Naive thymus-derived CD8-positive, alpha-beta T cell (primary cell): ENCODE measurements around the gene MDFIC. TPM values are rescaled to one million over a fixed set of nuclear protein-coding genes. Genes with fewer than 3 reads are reported as not detected.

ENCODE experiments used
- ATAC-seq, 2 donors: fragments of 150-1000 bp; cut with Tn5 transposase in 1 of 2; sonication (Bioruptor Pico), chemical (Tn5 transposase) in 1 of 2; 1 replicate in 1 of 2; 2 replicates in 1 of 2; pipeline ENCODE4 v1.10.0; 2021; ENCODE audit warnings: mild to moderate bottlenecking in 2 of 2, moderate library complexity in 2 of 2
- POLR2A ChIA-PET: fragments of 350-600 bp; sonication (Branson Sonifier 250); formaldehyde crosslinking; loops from one replicate; lab custom pipeline; 2021; ENCODE audit warnings: antibody characterized with exemption; lab: Charles Lee
- DNase-seq, 10 donors: peaks; one replicate each; pipeline versions ENCODE4 v3.0.0 to v3.0.0-alpha.2; 2020 to 2022
- H3K27ac Mint-ChIP-seq, 10 donors: one replicate each; pipeline ENCODE4 v1.8.0; 2020 to 2022; ENCODE audit warnings: mild to moderate bottlenecking in 10 of 10, mixed read lengths in 10 of 10, moderate library complexity in 4 of 10, inconsistent platforms in 1 of 10
- H3K27me3 Mint-ChIP-seq, 5 donors: one replicate each; pipeline ENCODE4 v1.8.0; 2021 to 2022; ENCODE audit warnings: mixed read lengths in 5 of 5
- H3K36me3 Mint-ChIP-seq, 3 donors: one replicate each; pipeline ENCODE4 v1.8.0; 2020 to 2022; ENCODE audit warnings: mixed read lengths in 3 of 3, mild to moderate bottlenecking in 2 of 3, inconsistent platforms in 1 of 3
- H3K4me1 Mint-ChIP-seq, 4 donors: one replicate each; pipeline ENCODE4 v1.8.0; 2021 to 2022; ENCODE audit warnings: mixed read lengths in 4 of 4
- H3K4me3 Mint-ChIP-seq, 10 donors: one replicate each; pipeline ENCODE4 v1.8.0; 2020 to 2022; ENCODE audit warnings: mild to moderate bottlenecking in 10 of 10, mixed read lengths in 10 of 10, moderate library complexity in 6 of 10, inconsistent platforms in 1 of 10
- H3K9me3 Mint-ChIP-seq, 9 donors: one replicate each; pipeline ENCODE4 v1.8.0; 2020 to 2022; ENCODE audit warnings: mixed read lengths in 9 of 9, mild to moderate bottlenecking in 3 of 9, inconsistent platforms in 1 of 9, moderate library complexity in 1 of 9
- polyA plus RNA-seq, 3 donors: library from polyadenylated mRNA; unstranded; fragments of 300-500 nt; fragmentation: Illumina TruSeq; gene quantifications; one replicate each; pipeline ENCODE4 v1.2.3, GENCODE V29; 2021
- total RNA-seq, 8 experiments: library from RNA in 2 of 8; stranded (reverse) in 2 of 8; gene quantifications; one replicate each; pipeline ENCODE4 v1.2.3 and lab custom pipeline; 2021 to 2026

MDFIC gene
- total and polyA plus RNA-seq, 5 experiments from 2014 or later, result 22.1 to 66.5 (median 41.5) TPM

GRCh38 chr7:115037128-115037802 is 115.4 kb downstream of the MDFIC start:
- Mint-ChIP-seq H3K27ac (peak overlapping the region in 1 of 10 donors; percentile 1), H3K4me1 (peaks cover 0 to 5% (median under 1%) of the 10 kb centered on the region in 4 donors), H3K9me3 (no peaks in the 10 kb centered on the region), H3K4me3 (no peak overlapping the region), H3K27me3 (peaks cover 0 to 11% (median 5%) of the 10 kb centered on the region in 5 donors), H3K36me3 (no peaks in the 10 kb centered on the region)
- ATAC-seq (no peak), DNase-seq (no peak)
- POLR2A ChIA-PET, result interaction anchor here (0.7 kb wide), 1 partner anchor 409 kb away, joined by 3 read pairs; no protein-coding TSS in a partner anchor

GRCh38 chr7:115038158-115038557 is 116.3 kb downstream of the MDFIC start:
- POLR2A ChIA-PET, result interaction anchor here (0.7 kb wide), 1 partner anchor 408 kb away, joined by 3 read pairs; no protein-coding TSS in a partner anchor
- no peak for DNase-seq
- no peaks in the 10 kb centered on the region for H3K36me3 Mint-ChIP-seq
- no peak overlapping the region for H3K4me3 Mint-ChIP-seq
- peaks cover 0 to 5% (median under 1%) of the 10 kb centered on the region in 4 donors for H3K4me1 Mint-ChIP-seq
- no peaks in the 10 kb centered on the region for H3K9me3 Mint-ChIP-seq
- no peak overlapping the region for H3K27ac Mint-ChIP-seq
- peaks cover 0 to 11% (median 5%) of the 10 kb centered on the region in 5 donors for H3K27me3 Mint-ChIP-seq
- no peak for ATAC-seq

- POLR2A ChIA-PET, result no interaction called here
- Mint-ChIP-seq H3K27me3 (peaks cover 0 to 11% (median 5%) of the 10 kb centered on the region in 5 donors), H3K27ac (no peak overlapping the region), H3K4me3 (no peak overlapping the region), H3K9me3 (no peaks in the 10 kb centered on the region), H3K36me3 (no peaks in the 10 kb centered on the region), H3K4me1 (peaks cover 0 to 5% (median under 1%) of the 10 kb centered on the region in 4 donors)
- DNase-seq (no peak), ATAC-seq (no peak)
Observed at GRCh38 chr7:115040057-115040456, 118.2 kb downstream of the MDFIC start.

GRCh38 chr7:115040495-115040894 is 118.6 kb downstream of the MDFIC start:
- peaks cover 0 to 5% (median under 1%) of the 10 kb centered on the region in 4 donors for H3K4me1 Mint-ChIP-seq
- H3K36me3 Mint-ChIP-seq, result no peaks in the 10 kb centered on the region
- H3K9me3 Mint-ChIP-seq, result no peaks in the 10 kb centered on the region
- H3K27ac Mint-ChIP-seq, result no peak overlapping the region
- DNase-seq, result no peak
- POLR2A ChIA-PET, result no interaction called here
- ATAC-seq, result no peak
- H3K4me3 Mint-ChIP-seq, result no peak overlapping the region
- peaks cover 0 to 11% (median 5%) of the 10 kb centered on the region in 5 donors for H3K27me3 Mint-ChIP-seq

- H3K4me3 Mint-ChIP-seq, result no peak overlapping the region
- no peaks in the 10 kb centered on the region for H3K36me3 Mint-ChIP-seq
- peaks cover 0 to 2% (median 0%) of the 10 kb centered on the region in 5 donors for H3K27me3 Mint-ChIP-seq
- DNase-seq (no peak), ATAC-seq (no peak)
- H3K9me3 Mint-ChIP-seq, result no peaks in the 10 kb centered on the region
- H3K4me1 Mint-ChIP-seq, result peaks cover 0 to 1% (median 0%) of the 10 kb centered on the region in 4 donors
- POLR2A ChIA-PET, result no interaction called here
- H3K27ac Mint-ChIP-seq, result no peak overlapping the region
Observed at GRCh38 chr7:115042596-115042995, 120.7 kb downstream of the MDFIC start.

- DNase-seq (no peak), ATAC-seq (no peak)
- Mint-ChIP-seq H3K9me3 (no peaks in the 10 kb centered on the region), H3K4me1 (no peaks in the 10 kb centered on the region), H3K4me3 (no peak overlapping the region), H3K27me3 (no peaks in the 10 kb centered on the region), H3K27ac (no peak overlapping the region), H3K36me3 (no peaks in the 10 kb centered on the region)
- POLR2A ChIA-PET, result no interaction called here
Observed at GRCh38 chr7:115043605-115044004, 121.7 kb downstream of the MDFIC start.

- H3K27ac Mint-ChIP-seq, result no peak overlapping the region
- H3K27me3 Mint-ChIP-seq, result no peaks in the 10 kb centered on the region
- no peaks in the 10 kb centered on the region for H3K4me1 Mint-ChIP-seq
- no peaks in the 10 kb centered on the region for H3K36me3 Mint-ChIP-seq
- no peak overlapping the region for H3K4me3 Mint-ChIP-seq
- POLR2A ChIA-PET, result no interaction called here
- ATAC-seq (no peak), DNase-seq (no peak)
- H3K9me3 Mint-ChIP-seq, result no peaks in the 10 kb centered on the region
Observed at GRCh38 chr7:115044224-115044623, 122.3 kb downstream of the MDFIC start.

- Mint-ChIP-seq H3K9me3 (peaks cover 0 to 7% (median 0%) of the 10 kb centered on the region in 9 donors), H3K36me3 (no peaks in the 10 kb centered on the region), H3K4me1 (no peaks in the 10 kb centered on the region), H3K27ac (no peak overlapping the region), H3K27me3 (peaks cover 0 to 7% (median 1%) of the 10 kb centered on the region in 5 donors), H3K4me3 (no peak overlapping the region)
- DNase-seq (no peak), ATAC-seq (no peak)
- POLR2A ChIA-PET, result no interaction called here
Observed at GRCh38 chr7:115047958-115048720, 126.2 kb downstream of the MDFIC start.

- H3K36me3 Mint-ChIP-seq, result no peaks in the 10 kb centered on the region
- H3K4me1 Mint-ChIP-seq, result no peaks in the 10 kb centered on the region
- H3K9me3 Mint-ChIP-seq, result peaks cover 0 to 7% (median 0%) of the 10 kb centered on the region in 9 donors
- DNase-seq, result no peak
- no peak overlapping the region for H3K27ac Mint-ChIP-seq
- H3K27me3 Mint-ChIP-seq, result peaks cover 0 to 10% (median 1%) of the 10 kb centered on the region in 5 donors
- no peak overlapping the region for H3K4me3 Mint-ChIP-seq
- ATAC-seq, result no peak
- POLR2A ChIA-PET, result no interaction called here
Observed at GRCh38 chr7:115052706-115053105, 130.8 kb downstream of the MDFIC start.

GRCh38 chr7:115054478-115055065 is 132.7 kb downstream of the MDFIC start:
- Mint-ChIP-seq H3K4me1 (no peaks in the 10 kb centered on the region), H3K27me3 (peaks cover 0 to 10% (median 1%) of the 10 kb centered on the region in 5 donors), H3K9me3 (peaks cover 0 to 7% (median 0%) of the 10 kb centered on the region in 9 donors), H3K36me3 (no peaks in the 10 kb centered on the region), H3K4me3 (no peak overlapping the region), H3K27ac (no peak overlapping the region)
- POLR2A ChIA-PET, result no interaction called here
- DNase-seq (no peak), ATAC-seq (no peak)

GRCh38 chr7:115056019-115056418 is 134.1 kb downstream of the MDFIC start:
- Mint-ChIP-seq H3K36me3 (no peaks in the 10 kb centered on the region), H3K4me1 (no peaks in the 10 kb centered on the region), H3K4me3 (no peak overlapping the region), H3K27ac (no peak overlapping the region), H3K27me3 (peaks cover 0 to 6% (median 1%) of the 10 kb centered on the region in 5 donors), H3K9me3 (peaks cover 0 to 7% (median 0%) of the 10 kb centered on the region in 9 donors)
- ATAC-seq (no peak), DNase-seq (no peak)
- POLR2A ChIA-PET, result no interaction called here

GRCh38 chr7:115058726-115059125 is 136.8 kb downstream of the MDFIC start:
- ATAC-seq (no peak), DNase-seq (no peak)
- H3K4me3 Mint-ChIP-seq, result no peak overlapping the region
- H3K27me3 Mint-ChIP-seq, result peaks cover 0 to 3% (median 0%) of the 10 kb centered on the region in 5 donors
- POLR2A ChIA-PET, result no interaction called here
- H3K27ac Mint-ChIP-seq, result no peak overlapping the region
- no peaks in the 10 kb centered on the region for H3K9me3 Mint-ChIP-seq
- no peaks in the 10 kb centered on the region for H3K4me1 Mint-ChIP-seq
- H3K36me3 Mint-ChIP-seq, result no peaks in the 10 kb centered on the region

- Mint-ChIP-seq H3K4me3 (no peak overlapping the region), H3K27ac (no peak overlapping the region), H3K36me3 (no peaks in the 10 kb centered on the region), H3K9me3 (no peaks in the 10 kb centered on the region), H3K27me3 (peaks cover 0 to 3% (median 0%) of the 10 kb centered on the region in 5 donors), H3K4me1 (no peaks in the 10 kb centered on the region)
- no peak for DNase-seq
- POLR2A ChIA-PET, result no interaction called here
- no peak for ATAC-seq
Observed at GRCh38 chr7:115059321-115059720, 137.4 kb downstream of the MDFIC start.
